MM.1S (cell line): ENCODE measurements around the gene SIM1.

ENCODE experiments used
- DNase-seq: peaks from one replicate; pipeline ENCODE4 v3.0.0-alpha.2; 2015
- H2AFZ ChIP-seq: fragments of 300-600 bp; sonication (generic); 2 replicates; pipeline ENCODE4 v1.6.0; 2016; ENCODE audit warnings: antibody characterized with exemption, low read length
- H3F3A ChIP-seq: fragments of 300-600 bp; sonication (generic); 2 replicates; pipeline ENCODE4 v1.6.1; 2016; ENCODE audit warnings: mild to moderate bottlenecking, antibody characterized with exemption, low read length, moderate library complexity, mixed read lengths; ENCODE audit not compliant: insufficient read depth
- H3K27ac ChIP-seq: fragments of 300-600 bp; sonication (generic); 2 replicates; pipeline ENCODE4 v1.5.1; 2016; ENCODE audit warnings: mild to moderate bottlenecking, low read length
- H3K27me3 ChIP-seq: fragments of 300-600 bp; sonication (generic); replicated peaks from 2 replicates; pipeline ENCODE4 v1.6.0; 2016; ENCODE audit warnings: low read length; ENCODE audit not compliant: insufficient read depth
- H3K36me3 ChIP-seq: fragments of 300-600 bp; sonication (generic); replicated peaks from 2 replicates; pipeline ENCODE4 v1.6.1; 2016; ENCODE audit warnings: mild to moderate bottlenecking, low read length, mixed read lengths; ENCODE audit not compliant: insufficient read depth
- H3K4me1 ChIP-seq: fragments of 300-600 bp; sonication (generic); 2 replicates; pipeline ENCODE4 v1.6.1; 2016; ENCODE audit warnings: low read length, mixed read lengths
- H3K4me2 ChIP-seq: fragments of 300-600 bp; sonication (generic); 2 replicates; pipeline ENCODE4 v1.6.0; 2016; ENCODE audit warnings: low read depth, low read length
- H3K4me3 ChIP-seq: fragments of 300-600 bp; sonication (generic); 2 replicates; pipeline ENCODE4 v1.5.1; 2016; ENCODE audit warnings: low read length, mixed read lengths
- H3K79me2 ChIP-seq: fragments of 300-600 bp; sonication (generic); 2 replicates; pipeline ENCODE4 v1.6.1; 2016; ENCODE audit warnings: mixed run types, low read length, mixed read lengths
- H3K9ac ChIP-seq: fragments of 300-600 bp; sonication (generic); 2 replicates; pipeline ENCODE4 v1.6.1; 2016; ENCODE audit warnings: low read length, mixed read lengths
- H3K9me2 ChIP-seq: fragments of 300-600 bp; sonication (generic); replicated peaks from 2 replicates; pipeline ENCODE4 v1.6.1; 2016; ENCODE audit warnings: mild to moderate bottlenecking, low read length, mixed read lengths; ENCODE audit not compliant: insufficient read depth
- H3K9me3 ChIP-seq: fragments of 300-600 bp; sonication (generic); replicated peaks from 2 replicates; pipeline ENCODE4 v1.6.1; 2016; ENCODE audit warnings: mild to moderate bottlenecking, low read length, mixed read lengths; ENCODE audit not compliant: insufficient read depth
- H4K20me1 ChIP-seq: fragments of 300-600 bp; sonication (generic); 2 replicates; pipeline ENCODE4 v1.6.1; 2016; ENCODE audit warnings: mild to moderate bottlenecking, low read length, moderate library complexity, mixed read lengths; ENCODE audit not compliant: insufficient read depth
- EZH2 ChIP-seq: fragments of 300-600 bp; sonication (generic); optimal IDR thresholded peaks from 2 replicates; pipeline ENCODE3; 2017; ENCODE audit warnings: low read depth, mild to moderate bottlenecking, antibody characterized with exemption, low read length, mixed read lengths
- EZH2phosphoT487 ChIP-seq: fragments of 300-600 bp; sonication (generic); IDR thresholded peaks from 2 replicates; pipeline ENCODE4 v1.6.1; 2018; ENCODE audit warnings: antibody characterized with exemption, low read length
- TF ChIP-seq, protein P1 (sequence below): fragments of 300-600 bp; sonication (generic); IDR thresholded peaks from 2 replicates; pipeline ENCODE4 v1.5.1; 2016; ENCODE audit warnings: antibody characterized with exemption, low read length, mixed read lengths

The SIM1 gene

GRCh38 chr6:100339574-100340255 is 125.0 kb downstream of the SIM1 start:
- Histone ChIP-seq H3K27me3 (no peaks in the 10 kb centered on the region), H3K36me3 (no peaks in the 10 kb centered on the region), H3K9me3 (no peaks in the 10 kb centered on the region), H3K4me1 (no peaks in the 10 kb centered on the region), H3K4me3 (no peak overlapping the region), H3F3A (no peaks in the 10 kb centered on the region), H3K27ac (no peak overlapping the region), H3K9me2 (no peaks in the 10 kb centered on the region), H3K79me2 (no peaks in the 10 kb centered on the region), H3K4me2 (no peak overlapping the region), H4K20me1 (no peaks in the 10 kb centered on the region), H2AFZ (no peak overlapping the region), H3K9ac (no peak overlapping the region)
- DNase-seq = no peak
- TF ChIP-seq, protein P1, sequence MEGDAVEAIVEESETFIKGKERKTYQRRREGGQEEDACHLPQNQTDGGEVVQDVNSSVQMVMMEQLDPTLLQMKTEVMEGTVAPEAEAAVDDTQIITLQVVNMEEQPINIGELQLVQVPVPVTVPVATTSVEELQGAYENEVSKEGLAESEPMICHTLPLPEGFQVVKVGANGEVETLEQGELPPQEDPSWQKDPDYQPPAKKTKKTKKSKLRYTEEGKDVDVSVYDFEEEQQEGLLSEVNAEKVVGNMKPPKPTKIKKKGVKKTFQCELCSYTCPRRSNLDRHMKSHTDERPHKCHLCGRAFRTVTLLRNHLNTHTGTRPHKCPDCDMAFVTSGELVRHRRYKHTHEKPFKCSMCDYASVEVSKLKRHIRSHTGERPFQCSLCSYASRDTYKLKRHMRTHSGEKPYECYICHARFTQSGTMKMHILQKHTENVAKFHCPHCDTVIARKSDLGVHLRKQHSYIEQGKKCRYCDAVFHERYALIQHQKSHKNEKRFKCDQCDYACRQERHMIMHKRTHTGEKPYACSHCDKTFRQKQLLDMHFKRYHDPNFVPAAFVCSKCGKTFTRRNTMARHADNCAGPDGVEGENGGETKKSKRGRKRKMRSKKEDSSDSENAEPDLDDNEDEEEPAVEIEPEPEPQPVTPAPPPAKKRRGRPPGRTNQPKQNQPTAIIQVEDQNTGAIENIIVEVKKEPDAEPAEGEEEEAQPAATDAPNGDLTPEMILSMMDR = no peak
- TF ChIP-seq EZH2 (no peak), EZH2phosphoT487 (no peak)

GRCh38 chr6:100338090-100338489 is 126.6 kb downstream of the SIM1 start:
- Histone ChIP-seq H3K4me3 (no peak overlapping the region), H3K9ac (no peak overlapping the region), H3K4me1 (no peaks in the 10 kb centered on the region), H4K20me1 (no peaks in the 10 kb centered on the region), H3F3A (no peaks in the 10 kb centered on the region), H3K9me3 (no peaks in the 10 kb centered on the region), H3K36me3 (no peaks in the 10 kb centered on the region), H3K79me2 (no peaks in the 10 kb centered on the region), H3K9me2 (no peaks in the 10 kb centered on the region), H3K27me3 (no peaks in the 10 kb centered on the region), H3K4me2 (no peak overlapping the region), H3K27ac (no peak overlapping the region), H2AFZ (no peak overlapping the region)
- TF ChIP-seq, protein P1 = no peak
- TF ChIP-seq EZH2phosphoT487 = no peak
- no peak for TF ChIP-seq EZH2
- DNase-seq = no peak

- TF ChIP-seq EZH2 = no peak
- TF ChIP-seq, protein P1 = no peak
- TF ChIP-seq EZH2phosphoT487 = no peak
- H3K27me3 ChIP-seq = no peaks in the 10 kb centered on the region
- no peak overlapping the region for H3K27ac ChIP-seq
- H3K36me3 ChIP-seq = no peaks in the 10 kb centered on the region
- H3K4me2 ChIP-seq = no peak overlapping the region
- H3F3A ChIP-seq = no peaks in the 10 kb centered on the region
- DNase-seq = no peak
- no peak overlapping the region for H3K9ac ChIP-seq
- H3K4me3 ChIP-seq = no peak overlapping the region
- no peaks in the 10 kb centered on the region for H3K79me2 ChIP-seq
- H2AFZ ChIP-seq = no peak overlapping the region
- no peaks in the 10 kb centered on the region for H3K4me1 ChIP-seq
- H3K9me2 ChIP-seq = no peaks in the 10 kb centered on the region
- H4K20me1 ChIP-seq = no peaks in the 10 kb centered on the region
- no peaks in the 10 kb centered on the region for H3K9me3 ChIP-seq
Observed at GRCh38 chr6:100336876-100337275, 127.8 kb downstream of the SIM1 start.
